ENCODE results near the gene PTGS1.
"Not testable (repeated sequence)": the region's sequence is repeated elsewhere in the genome, so short reads cannot be mapped to it uniquely, and the experiment has no call there.

Gene PTGS1

DNA sequence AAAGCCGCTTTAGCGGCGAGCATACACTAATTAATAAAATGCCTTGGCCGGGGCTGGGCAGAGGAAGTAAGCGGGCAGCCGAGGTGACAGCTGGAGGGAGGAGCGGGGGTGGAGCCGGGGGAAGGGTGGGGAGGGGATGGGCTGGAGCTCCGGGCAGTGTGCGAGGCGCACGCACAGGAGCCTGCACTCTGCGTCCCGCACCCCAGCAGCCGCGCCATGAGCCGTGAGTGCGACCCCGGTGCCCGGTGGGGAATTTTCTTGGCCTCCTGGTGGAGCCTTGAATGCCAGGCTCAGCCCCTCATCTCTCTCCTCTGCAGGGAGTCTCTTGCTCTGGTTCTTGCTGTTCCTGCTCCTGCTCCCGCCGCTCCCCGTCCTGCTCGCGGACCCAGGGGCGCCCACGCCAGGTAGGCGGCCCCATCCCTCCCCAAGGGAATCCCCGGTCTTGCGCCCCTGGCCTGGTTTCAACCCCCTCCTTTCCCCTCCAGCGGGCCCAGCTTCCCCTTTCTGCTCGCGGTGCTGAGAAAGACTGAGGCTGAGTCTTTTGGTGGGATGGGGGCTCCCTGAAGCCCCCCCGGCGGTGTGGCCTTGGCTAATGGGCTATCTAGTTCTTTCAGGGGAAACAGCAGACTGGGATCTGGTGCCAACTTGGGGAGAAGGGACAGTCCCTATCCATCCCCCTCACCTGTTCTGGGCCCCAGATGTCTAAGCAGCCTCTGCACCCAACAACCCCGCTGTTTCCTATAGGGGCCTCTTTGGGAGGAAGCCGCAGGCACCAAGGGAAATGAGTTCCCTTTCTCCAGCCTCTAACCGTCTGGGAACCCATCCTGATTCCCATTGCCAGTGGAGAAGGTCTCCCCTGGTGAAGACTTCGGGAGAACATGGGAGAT lies at the start of gene PTGS1:
Gene PTGS1, plus strand, starts transcription at position 156 of the 887 bp plus-strand sequence. Its CDS starts 61 bp downstream, at position 217.
- DNase-seq, result peak; percentile 33

DNA sequence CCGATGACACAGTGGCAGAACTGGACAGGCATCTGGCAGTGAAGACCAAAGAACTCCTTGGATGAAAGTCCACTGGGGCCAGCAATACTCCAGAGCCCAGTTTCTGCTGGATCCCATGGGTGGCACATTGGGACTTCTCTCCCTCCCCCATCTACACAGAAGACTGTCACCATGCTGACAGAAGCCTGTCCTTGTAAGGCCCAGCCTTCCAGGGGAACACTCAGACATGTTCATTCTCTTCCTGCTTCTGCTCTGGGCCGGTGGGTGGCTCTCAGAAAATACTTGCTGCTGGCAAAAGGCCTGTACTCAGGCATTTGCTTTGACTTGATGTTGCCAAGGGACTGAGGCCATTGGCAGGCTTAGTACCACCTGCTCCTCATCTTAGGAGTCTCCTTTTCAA lies 48.3 kb upstream of the PTGS1 start:
- Mint-ChIP-seq H3K9me3 (no peaks in the 10 kb centered on the region), H3K4me1 (no peaks in the 10 kb centered on the region), H3K27me3 (no peaks in the 10 kb centered on the region), H3K36me3 (peaks cover 12% of the 10 kb centered on the region), H3K4me3 (no peak overlapping the region), H3K27ac (no peak overlapping the region)
- CTCF ChIA-PET, result no interaction called here
- DNase-seq, result no peak

More for the DNA sequence above, at the start of gene PTGS1:
- H3K36me3 Mint-ChIP-seq, result no peaks in the 10 kb centered on the region
- CTCF ChIA-PET, result interaction anchor here (0.9 to 1.5 kb wide), 2 partner anchors 20 to 246 kb away, joined by 3 to 4 read pairs; no protein-coding TSS in a partner anchor
- no peak within 1 kb of the TSS for H3K27ac Mint-ChIP-seq
- H3K4me1 Mint-ChIP-seq, result peaks cover 11% of the 10 kb centered on the region
- peak within 1 kb of the TSS; percentile 31 for H3K4me3 Mint-ChIP-seq
- H3K27me3 Mint-ChIP-seq, result peaks cover 64% of the 10 kb centered on the region
- H3K9me3 Mint-ChIP-seq, result no peaks in the 10 kb centered on the region

DNA sequence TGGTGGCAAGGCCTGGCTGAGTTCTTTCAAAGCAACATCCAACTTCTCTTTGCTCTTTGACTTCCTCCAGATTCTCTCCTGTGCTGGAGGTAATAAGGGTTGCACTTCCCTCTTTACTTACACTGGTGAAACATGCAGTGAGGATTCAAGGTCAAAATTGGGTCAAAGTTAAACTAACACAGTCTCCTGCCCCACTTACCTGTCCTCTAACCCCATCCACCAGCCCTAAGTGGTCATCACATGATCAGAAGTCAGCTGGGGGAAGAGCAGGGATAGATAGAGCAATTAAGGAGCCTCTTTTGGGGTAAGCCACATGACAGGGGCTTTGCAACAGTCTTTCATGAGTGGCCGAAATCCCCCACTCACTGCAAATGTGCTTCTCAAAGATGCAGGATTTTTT lies 46.2 kb upstream of the PTGS1 start:
- H3K9me3 Mint-ChIP-seq, H3K4me1 Mint-ChIP-seq, H3K4me3 Mint-ChIP-seq, H3K27me3 Mint-ChIP-seq, H3K27ac Mint-ChIP-seq, DNase-seq, CTCF ChIA-PET: not testable (repeated sequence)
- H3K36me3 Mint-ChIP-seq, result peaks cover 14% of the 10 kb centered on the region

DNA sequence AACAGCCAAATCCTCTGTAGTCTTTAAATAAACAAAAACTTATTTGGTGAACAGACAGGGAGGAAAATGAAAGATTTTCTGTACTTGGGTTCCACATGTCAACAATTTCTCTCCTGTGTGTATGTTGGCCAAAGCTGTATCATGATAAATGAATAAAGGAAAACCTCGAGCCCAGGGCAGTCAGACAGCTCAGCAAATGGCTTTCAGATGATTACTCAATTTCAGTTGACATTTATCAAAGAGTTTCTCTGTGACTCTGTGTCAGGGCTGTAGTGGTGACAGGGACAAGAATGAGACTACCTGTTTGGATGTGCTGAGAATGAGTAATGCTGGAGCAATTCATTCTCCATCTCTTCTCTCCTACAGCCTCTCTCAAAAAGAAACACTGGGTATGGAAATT lies 45.7 kb upstream of the PTGS1 start:
- no peaks in the 10 kb centered on the region for H3K9me3 Mint-ChIP-seq
- H3K4me3 Mint-ChIP-seq, result no peak overlapping the region
- H3K27me3 Mint-ChIP-seq, result no peaks in the 10 kb centered on the region
- H3K36me3 Mint-ChIP-seq, result peaks cover 15% of the 10 kb centered on the region
- no peak for DNase-seq
- H3K27ac Mint-ChIP-seq, result no peak overlapping the region
- no peaks in the 10 kb centered on the region for H3K4me1 Mint-ChIP-seq
- CTCF ChIA-PET, result no interaction called here

DNA sequence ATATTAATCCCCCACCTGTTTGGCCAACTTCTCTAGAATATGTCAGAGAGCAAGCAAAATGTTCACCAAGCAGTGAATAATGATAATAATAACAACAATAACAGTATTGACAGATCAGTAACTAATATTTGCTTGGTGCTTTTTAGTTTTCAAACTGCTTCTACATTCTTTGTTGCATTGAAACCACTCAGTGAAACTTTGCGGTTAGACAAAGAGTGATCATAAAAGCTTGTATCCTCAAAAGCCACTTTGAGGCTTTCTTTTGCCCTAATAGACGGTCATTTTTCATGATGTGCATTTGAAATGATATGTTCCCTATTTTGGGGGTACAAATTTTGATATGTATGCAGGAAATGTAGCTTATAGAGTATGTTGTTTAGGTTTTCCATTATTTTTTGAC lies 43.6 kb upstream of the PTGS1 start:
- H3K27ac Mint-ChIP-seq, result no peak overlapping the region
- CTCF ChIA-PET, result no interaction called here

DNA sequence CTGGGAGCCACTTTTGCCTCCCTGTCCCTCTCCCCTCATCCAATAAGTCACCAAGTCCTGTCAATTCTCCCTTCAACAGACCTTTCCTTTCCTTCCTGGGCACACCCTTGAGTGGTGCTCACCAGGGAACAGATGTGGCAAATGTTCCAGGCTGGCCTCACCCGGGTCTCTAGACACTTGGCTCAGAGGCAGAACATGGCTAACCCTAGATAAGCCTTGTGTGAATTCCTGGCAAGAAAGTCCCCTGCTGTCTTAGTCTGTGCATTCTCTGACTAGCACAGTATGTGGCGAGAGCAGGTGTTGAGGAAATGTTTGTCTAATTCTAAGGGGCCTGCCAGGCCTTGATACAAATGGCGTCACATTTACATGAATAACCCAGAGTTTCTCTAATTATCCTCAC lies 41.2 kb upstream of the PTGS1 start:
- no peaks in the 10 kb centered on the region for H3K27me3 Mint-ChIP-seq
- no peak overlapping the region for H3K27ac Mint-ChIP-seq
- CTCF ChIA-PET, result interaction anchor here (0.6 kb wide), 1 partner anchor 90 kb away, joined by 3 read pairs; no protein-coding TSS in a partner anchor
- H3K9me3 Mint-ChIP-seq, result no peaks in the 10 kb centered on the region
- no peak for DNase-seq
- H3K4me1 Mint-ChIP-seq, result no peaks in the 10 kb centered on the region
- H3K36me3 Mint-ChIP-seq, result peaks cover 6% of the 10 kb centered on the region
- no peak overlapping the region for H3K4me3 Mint-ChIP-seq

More for the DNA sequence above, 43.6 kb upstream of the PTGS1 start:
- Mint-ChIP-seq H3K4me1 (no peaks in the 10 kb centered on the region), H3K27me3 (no peaks in the 10 kb centered on the region), H3K9me3 (no peaks in the 10 kb centered on the region), H3K4me3 (no peak overlapping the region), H3K36me3 (peaks cover 15% of the 10 kb centered on the region)
- DNase-seq, result no peak

DNA sequence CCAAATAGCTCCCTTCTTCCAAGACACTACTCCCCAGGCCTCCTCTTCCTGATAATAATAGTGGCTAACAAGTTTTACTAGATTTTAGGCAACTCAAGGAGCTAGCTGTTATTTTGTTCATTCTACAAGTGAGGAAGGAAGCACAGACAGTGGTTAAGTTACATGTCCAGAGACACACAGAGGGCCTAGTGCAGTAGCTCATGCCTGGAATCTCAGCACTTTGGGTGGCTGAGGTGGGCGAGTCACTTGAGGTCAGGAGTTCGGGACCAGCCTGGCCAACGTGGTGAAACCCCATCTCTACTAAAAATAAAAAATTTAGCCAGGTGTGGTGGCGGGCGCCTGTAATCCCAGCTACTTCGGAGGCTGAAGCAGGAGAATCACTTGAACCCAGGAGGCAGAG lies 40.4 kb upstream of the PTGS1 start:
- CTCF ChIA-PET, result interaction anchor here (1.4 kb wide), 1 partner anchor 206 kb away, joined by 4 read pairs; no protein-coding TSS in a partner anchor
- H3K27ac Mint-ChIP-seq, H3K36me3 Mint-ChIP-seq, H3K4me3 Mint-ChIP-seq, H3K27me3 Mint-ChIP-seq, DNase-seq, H3K9me3 Mint-ChIP-seq, H3K4me1 Mint-ChIP-seq: not testable (repeated sequence)

DNA sequence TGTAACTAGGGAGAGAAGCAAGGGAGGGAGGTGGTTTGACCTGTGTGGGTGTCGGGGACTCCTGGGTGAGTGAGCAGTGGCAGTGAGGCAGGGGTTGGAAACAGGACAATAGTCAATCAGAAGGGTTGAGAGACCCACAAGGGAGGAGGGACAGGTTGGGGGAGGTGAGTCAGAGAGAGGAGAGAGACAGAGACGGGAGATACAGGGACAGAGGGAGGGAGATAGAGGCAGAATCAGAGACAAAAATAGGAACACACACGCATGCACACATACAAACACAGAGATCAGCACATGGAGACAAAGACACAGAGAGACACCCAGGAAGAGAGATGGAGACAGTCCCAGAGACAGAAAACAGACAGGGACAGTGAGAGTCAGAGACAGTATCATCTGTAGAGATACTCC lies 39.3 kb upstream of the PTGS1 start:
- CTCF ChIA-PET, result no interaction called here
- Mint-ChIP-seq H3K36me3 (peaks cover 3% of the 10 kb centered on the region), H3K4me1 (no peaks in the 10 kb centered on the region), H3K4me3 (no peak overlapping the region), H3K9me3 (no peaks in the 10 kb centered on the region), H3K27ac (no peak overlapping the region), H3K27me3 (no peaks in the 10 kb centered on the region)
- no peak for DNase-seq

DNA sequence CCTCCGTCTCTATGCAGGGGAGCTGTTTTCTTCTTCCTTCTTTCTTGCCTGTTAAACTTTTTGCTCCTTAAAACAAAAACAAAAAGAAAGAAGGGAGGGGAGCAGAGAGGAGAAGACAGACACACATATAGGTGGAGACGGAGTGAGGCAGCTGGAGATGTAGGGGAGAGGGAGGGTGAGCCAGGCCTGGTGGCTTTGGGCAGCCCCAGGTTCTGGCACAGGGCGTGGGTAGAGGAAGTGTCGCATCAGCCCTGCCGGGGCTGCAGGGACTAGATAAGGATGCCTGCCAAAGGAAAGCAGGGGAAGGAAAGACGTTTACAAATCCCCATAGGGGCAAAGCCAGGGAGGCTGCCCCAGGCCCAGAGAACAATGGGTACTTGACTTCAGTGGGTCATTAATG lies 38.7 kb upstream of the PTGS1 start:
- Mint-ChIP-seq H3K27ac (no peak overlapping the region), H3K4me3 (no peak overlapping the region), H3K27me3 (no peaks in the 10 kb centered on the region), H3K36me3 (peaks cover 3% of the 10 kb centered on the region), H3K9me3 (no peaks in the 10 kb centered on the region), H3K4me1 (no peaks in the 10 kb centered on the region)
- CTCF ChIA-PET, result interaction anchor here (0.5 kb wide), 1 partner anchor 31 kb away, joined by 6 read pairs; no protein-coding TSS in a partner anchor
- no peak for DNase-seq

DNA sequence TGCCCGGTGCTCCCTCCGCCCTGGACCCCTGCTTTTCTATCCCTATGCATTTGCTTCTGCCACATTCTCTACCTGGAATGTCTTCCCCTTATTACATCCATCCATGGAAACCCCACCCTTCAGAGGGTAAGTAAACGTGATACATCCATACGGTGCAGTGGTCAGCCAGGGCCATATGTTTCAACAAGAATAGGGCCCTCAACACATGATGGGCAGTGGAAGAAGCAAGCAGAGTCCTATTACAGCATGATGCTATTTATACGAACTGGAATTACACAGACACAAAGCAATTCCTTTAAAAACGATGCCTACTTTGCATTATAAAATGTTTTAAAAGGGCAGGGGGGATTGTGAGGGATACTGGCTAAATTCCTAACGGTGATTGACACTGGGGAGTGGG lies 38.2 kb upstream of the PTGS1 start:
- Mint-ChIP-seq H3K27ac (no peak overlapping the region), H3K4me1 (no peaks in the 10 kb centered on the region), H3K36me3 (peaks cover 3% of the 10 kb centered on the region), H3K4me3 (no peak overlapping the region), H3K27me3 (no peaks in the 10 kb centered on the region), H3K9me3 (no peaks in the 10 kb centered on the region)
- no peak for DNase-seq
- CTCF ChIA-PET, result interaction anchor here (0.5 kb wide), 1 partner anchor 31 kb away, joined by 6 read pairs; no protein-coding TSS in a partner anchor

DNA sequence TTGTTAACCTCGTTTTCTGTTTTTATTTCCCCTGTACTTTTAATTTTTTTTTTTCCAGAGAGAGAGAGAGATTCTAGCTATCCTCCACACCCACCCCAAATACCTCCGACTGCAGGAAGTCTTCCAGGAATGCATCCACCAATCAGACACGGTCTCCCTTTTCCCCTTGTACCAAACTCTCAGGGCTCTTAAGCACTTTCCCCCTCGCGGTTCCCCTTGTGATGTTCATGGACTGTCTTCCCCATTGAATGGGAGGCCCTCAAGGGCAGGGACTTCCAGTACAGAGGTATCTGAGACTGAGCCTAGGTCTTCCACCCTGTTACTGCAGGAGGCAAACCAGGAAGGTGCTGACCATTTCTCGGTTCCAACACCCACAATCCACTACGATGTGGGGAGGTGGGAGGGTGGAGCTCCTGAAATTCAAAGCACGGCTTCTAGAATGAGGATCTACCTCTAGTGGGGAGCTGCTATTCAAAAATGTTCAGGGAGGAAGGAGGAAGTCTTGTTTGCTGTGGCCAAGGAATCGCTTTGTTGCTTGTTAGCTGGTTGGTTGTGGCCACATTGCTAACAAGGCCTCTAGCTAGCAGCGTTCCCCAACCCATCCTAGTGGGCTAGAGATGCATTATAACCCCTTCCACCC lies 37.5 kb upstream of the PTGS1 start:
- H3K27ac Mint-ChIP-seq, result no peak overlapping the region
- H3K36me3 Mint-ChIP-seq, result peaks cover 3% of the 10 kb centered on the region
- CTCF ChIA-PET, result no interaction called here
- H3K4me1 Mint-ChIP-seq, result no peaks in the 10 kb centered on the region
- H3K27me3 Mint-ChIP-seq, result peaks cover 5% of the 10 kb centered on the region
- no peak overlapping the region for H3K4me3 Mint-ChIP-seq
- H3K9me3 Mint-ChIP-seq, result no peaks in the 10 kb centered on the region
- no peak for DNase-seq

DNA sequence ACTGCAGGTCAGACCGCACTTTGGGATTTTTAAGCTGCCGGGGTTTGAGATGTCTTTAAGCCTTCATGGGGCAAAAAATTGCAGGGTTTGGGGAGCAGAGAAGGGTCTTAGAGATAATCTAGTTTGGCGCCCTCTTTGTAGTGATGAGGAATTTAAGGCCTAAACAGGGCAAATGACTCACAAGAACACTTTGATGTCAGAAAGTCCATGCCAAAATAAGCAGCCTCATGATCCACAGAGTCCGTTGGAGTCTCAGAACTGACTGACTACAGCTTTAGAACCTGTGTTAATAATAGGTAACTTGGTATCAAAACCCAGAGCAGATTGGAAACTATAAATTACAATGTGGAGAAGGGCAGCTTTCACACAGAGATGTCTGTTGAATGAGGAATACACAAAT lies 35.9 kb upstream of the PTGS1 start:
- CTCF ChIA-PET, result no interaction called here
- no peak overlapping the region for H3K27ac Mint-ChIP-seq
- no peaks in the 10 kb centered on the region for H3K9me3 Mint-ChIP-seq
- no peaks in the 10 kb centered on the region for H3K4me1 Mint-ChIP-seq
- H3K36me3 Mint-ChIP-seq, result no peaks in the 10 kb centered on the region
- peaks cover 19% of the 10 kb centered on the region for H3K27me3 Mint-ChIP-seq
- no peak for DNase-seq
- no peak overlapping the region for H3K4me3 Mint-ChIP-seq

DNA sequence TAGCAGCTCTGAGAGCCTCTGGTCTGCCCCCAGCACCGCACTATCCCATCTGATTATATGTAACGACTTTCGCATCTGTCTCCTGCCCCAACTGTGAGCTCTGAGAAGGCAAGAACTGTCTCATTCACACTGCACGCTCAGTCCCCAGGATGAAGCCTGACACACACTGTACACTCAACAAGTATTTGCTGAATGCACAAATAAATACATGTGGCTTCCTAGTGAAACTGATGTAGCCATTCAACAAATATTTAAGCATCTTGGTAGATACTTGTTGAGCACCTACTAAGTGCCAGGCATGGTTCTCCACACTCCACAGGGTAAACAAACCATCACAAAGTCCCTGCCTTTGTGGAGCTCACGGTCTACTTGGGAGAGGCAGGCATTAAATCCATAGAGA lies 34.6 kb upstream of the PTGS1 start:
- Mint-ChIP-seq H3K9me3 (no peaks in the 10 kb centered on the region), H3K4me3 (no peak overlapping the region), H3K36me3 (no peaks in the 10 kb centered on the region), H3K4me1 (no peaks in the 10 kb centered on the region), H3K27me3 (peaks cover 23% of the 10 kb centered on the region), H3K27ac (no peak overlapping the region)
- no peak for DNase-seq
- CTCF ChIA-PET, result interaction anchor here (1.2 to 2.2 kb wide), 2 partner anchors 14 to 241 kb away, joined by 3 to 6 read pairs; no protein-coding TSS in a partner anchor

DNA sequence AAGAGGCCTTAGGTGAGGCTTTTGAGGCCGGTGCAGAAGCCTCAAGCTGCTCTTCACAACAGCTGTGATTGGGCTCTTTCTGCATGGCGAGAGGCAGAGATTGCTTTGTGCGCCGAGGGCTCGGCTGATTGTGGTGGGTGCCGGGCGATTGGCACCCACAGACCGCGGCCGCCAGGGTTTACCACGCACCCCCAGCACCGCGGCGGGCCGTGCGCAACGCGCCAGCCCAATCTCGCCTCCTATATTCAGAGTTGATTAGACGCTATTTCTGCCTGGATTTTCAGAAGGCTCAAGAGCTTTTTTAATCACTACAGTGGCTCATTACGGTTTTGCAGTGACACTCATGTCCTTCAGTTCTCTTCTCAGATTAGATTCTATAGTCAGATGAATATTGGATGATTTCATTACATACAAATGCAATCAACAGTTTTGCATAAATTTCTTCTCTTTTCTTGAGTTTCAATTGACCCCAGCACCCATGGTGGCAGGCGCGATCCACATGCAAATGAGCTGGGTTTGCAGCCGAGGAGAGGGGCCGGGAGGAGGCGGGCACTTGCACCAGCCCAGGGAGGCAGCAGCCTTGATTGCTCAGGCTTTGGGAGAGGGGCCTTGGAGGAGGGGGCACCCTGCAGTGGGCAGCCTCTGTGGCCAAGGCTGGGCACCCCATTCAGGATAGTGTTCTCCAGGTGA lies 33.8 kb upstream of the PTGS1 start:
- Mint-ChIP-seq H3K27ac (no peak overlapping the region), H3K4me1 (no peaks in the 10 kb centered on the region), H3K36me3 (no peaks in the 10 kb centered on the region), H3K9me3 (no peaks in the 10 kb centered on the region), H3K4me3 (no peak overlapping the region), H3K27me3 (peaks cover 23% of the 10 kb centered on the region)
- DNase-seq, result no peak
- CTCF ChIA-PET, result interaction anchor here (2.0 to 2.2 kb wide), 2 partner anchors 13 to 212 kb away, joined by 5 to 6 read pairs; no protein-coding TSS in a partner anchor

Measured in activated naive CD4-positive, alpha-beta T cell treated with anti-CD3 and anti-CD28 coated beads, Interleukin-2, amount 10 ng/mL, durations not matched to agents 7 days and 5 days (primary cell).